C4-2B (cell line): ENCODE measurements around the gene CALHM6.

Experiments used
- CTCF ChIP-seq: fragments of 450-650 bp; conservative IDR thresholded peaks from 2 replicates; pipeline ENCODE4 v1.5.1; 2017; ENCODE audit warnings: mild to moderate bottlenecking
- ZFX ChIP-seq: fragments of 450-650 bp; IDR thresholded peaks from 2 replicates; pipeline ENCODE4 v1.6.1; 2017

- no peak for TF ChIP-seq CTCF
- no peak for TF ChIP-seq ZFX
Measured at GRCh38 chr6:116446399-116446798, 14.8 kb upstream of the CALHM6 start.
